HG02981 (cell line): Measurements from ENCODE around the gene RIN3.

Source experiments
- ATAC-seq: cut with Tn5 transposase; IDR thresholded peaks from one replicate; pipeline ENCODE4 v1.9.1; 2021; ENCODE audit warnings: mild to moderate bottlenecking, moderate library complexity; ENCODE audit not compliant: unreplicated experiment

The RIN3 gene

GRCh38 chr14:92552066-92552465, 38.5 kb downstream of the RIN3 start:
- ATAC-seq: no peak

DNA sequence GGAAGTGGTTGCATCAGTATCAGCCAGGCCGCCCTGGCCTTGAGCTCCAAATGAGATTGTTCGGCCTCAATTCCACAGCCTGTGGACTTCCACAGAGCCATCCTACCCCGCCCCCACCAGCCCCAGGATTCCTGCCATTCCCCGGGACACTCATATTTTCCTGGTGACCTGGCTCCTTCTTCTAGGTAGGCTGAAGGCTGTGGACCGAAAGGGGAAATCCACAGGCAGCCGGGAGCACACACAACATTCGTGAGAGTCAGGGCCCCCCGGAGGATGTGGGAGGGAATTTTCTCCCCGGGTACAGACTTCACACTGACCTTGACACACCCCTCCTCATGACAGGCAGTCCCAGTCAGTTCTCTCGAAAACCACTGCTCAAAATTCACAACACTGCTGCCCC, 39.9 kb downstream of the RIN3 start:
- ATAC-seq: no peak

- ATAC-seq: no peak
These were observed 42.0 kb downstream of the RIN3 start for GRCh38 chr14:92555465-92556111.

GRCh38 chr14:92556255-92556741, 42.7 kb downstream of the RIN3 start:
- ATAC-seq: no peak

GRCh38 chr14:92556863-92557543, 43.4 kb downstream of the RIN3 start:
- no peak for ATAC-seq

GRCh38 chr14:92557544-92557912, 43.9 kb downstream of the RIN3 start:
- ATAC-seq: no peak

DNA sequence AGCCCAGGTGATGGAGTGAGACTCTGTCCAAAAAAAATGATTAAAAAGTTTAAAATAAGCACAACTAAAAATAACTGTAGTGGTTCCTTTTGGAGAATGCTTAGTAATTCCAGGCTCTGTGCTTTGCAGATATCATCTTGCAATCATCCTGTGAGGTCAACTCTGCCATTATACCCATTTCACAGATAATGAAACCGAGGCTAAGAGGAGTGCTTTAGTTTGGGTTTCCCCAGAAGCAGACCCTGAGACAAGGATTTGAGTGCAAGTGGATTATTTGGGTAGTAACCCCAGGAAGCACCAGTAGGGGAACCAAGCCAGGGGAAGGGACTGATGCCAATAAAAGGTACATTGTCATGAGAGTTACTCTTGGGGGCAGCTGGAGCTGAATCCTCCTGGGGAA, 44.7 kb downstream of the RIN3 start:
- no peak for ATAC-seq

GRCh38 chr14:92559486-92559885, 45.9 kb downstream of the RIN3 start:
- no peak for ATAC-seq

- ATAC-seq: no peak
These were observed 46.7 kb downstream of the RIN3 start for GRCh38 chr14:92560106-92560865.

DNA sequence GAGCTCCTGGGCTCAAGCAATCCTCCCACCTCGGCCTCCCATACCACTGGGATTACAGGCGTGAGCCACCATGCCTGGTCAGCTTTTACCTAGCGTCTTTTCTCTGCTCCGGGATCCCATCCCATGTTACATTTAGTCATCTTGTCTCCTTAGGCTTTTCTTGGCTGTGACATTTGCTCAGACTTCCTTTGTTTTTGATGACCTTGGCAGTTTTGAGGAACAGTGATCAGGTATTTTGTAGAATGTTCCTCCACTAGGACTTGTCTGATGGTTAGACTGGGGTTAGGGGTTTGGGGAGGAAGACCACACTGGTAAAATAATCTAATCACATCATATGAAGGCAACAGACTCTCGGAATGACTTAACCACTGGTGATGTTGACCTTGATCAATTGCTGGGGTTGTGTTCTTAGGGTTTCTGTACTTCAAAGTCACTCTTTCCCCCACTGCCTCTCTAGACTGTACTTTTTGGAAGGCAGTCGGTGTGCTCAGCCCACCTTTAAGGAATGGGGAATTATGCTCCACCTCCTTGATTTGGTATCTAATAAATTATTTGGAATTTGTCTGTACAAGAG, 48.4 kb downstream of the RIN3 start:
- no peak for ATAC-seq

- ATAC-seq: peak; percentile 89
These were observed 49.8 kb downstream of the RIN3 start for GRCh38 chr14:92563359-92563758.

- no peak for ATAC-seq
These were observed 50.2 kb downstream of the RIN3 start for GRCh38 chr14:92563765-92564285.

DNA sequence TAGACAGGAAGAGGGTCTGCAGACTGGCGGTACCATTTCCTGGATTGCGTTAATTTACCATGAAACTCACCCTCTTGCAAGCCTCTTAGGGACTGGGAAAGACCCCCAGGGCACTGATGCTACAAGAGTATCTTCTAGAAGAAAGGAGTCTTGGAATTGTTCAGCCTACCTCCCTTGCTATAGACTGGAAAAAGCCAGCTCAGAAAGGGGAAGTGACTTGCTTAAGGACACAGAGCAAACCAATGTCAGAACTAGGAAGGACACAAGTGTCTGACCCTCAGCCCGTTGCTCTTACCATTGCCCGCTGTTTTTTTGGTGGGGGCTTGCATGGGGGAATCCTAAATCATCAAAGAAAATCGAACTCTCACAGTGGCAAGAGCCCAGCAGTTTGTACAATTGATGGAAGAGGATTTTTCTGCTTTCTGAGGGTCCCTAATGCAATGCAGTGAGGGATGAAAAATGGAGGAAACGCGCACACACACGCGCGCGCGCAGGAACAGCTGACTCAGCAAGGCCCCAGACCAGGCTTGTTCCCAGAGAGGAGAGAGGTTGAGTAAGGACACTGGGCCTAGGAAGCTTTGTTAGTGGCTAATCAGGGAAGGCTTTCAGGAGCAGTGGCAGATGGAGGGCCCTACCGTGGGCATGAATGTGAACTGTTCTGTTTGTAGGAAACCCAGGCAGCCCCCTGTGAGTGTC, 50.9 kb downstream of the RIN3 start:
- no peak for ATAC-seq

GRCh38 chr14:92565040-92565717, 51.6 kb downstream of the RIN3 start:
- ATAC-seq: no peak

GRCh38 chr14:92565718-92566115, 52.1 kb downstream of the RIN3 start:
- no peak for ATAC-seq

DNA sequence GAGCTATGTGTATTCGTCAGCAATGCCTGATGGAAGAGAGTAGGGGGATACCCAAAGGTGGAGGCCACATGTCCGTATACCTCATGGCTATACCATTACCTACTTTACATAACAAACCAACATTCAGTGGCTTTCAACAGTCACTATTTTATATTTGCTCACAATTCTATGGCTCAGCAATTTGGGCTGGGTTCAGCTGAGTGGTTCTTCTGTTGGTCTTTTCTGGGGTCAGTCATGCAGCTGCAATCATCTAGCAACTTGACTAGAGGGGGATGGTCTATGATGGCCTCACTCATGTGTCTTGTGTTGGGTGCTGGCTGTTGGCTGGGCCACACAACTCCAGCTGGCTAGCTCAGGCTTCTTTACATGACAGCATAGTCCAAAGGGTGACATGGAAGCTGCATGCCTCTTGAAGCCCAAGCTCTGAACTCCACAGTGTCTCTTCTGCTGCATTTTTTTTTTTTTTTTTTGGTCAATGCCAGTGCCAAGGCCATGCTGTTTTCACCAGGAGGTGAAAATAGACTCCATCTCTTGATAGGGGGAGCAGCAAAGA, 53.7 kb downstream of the RIN3 start:
- ATAC-seq: no peak

DNA sequence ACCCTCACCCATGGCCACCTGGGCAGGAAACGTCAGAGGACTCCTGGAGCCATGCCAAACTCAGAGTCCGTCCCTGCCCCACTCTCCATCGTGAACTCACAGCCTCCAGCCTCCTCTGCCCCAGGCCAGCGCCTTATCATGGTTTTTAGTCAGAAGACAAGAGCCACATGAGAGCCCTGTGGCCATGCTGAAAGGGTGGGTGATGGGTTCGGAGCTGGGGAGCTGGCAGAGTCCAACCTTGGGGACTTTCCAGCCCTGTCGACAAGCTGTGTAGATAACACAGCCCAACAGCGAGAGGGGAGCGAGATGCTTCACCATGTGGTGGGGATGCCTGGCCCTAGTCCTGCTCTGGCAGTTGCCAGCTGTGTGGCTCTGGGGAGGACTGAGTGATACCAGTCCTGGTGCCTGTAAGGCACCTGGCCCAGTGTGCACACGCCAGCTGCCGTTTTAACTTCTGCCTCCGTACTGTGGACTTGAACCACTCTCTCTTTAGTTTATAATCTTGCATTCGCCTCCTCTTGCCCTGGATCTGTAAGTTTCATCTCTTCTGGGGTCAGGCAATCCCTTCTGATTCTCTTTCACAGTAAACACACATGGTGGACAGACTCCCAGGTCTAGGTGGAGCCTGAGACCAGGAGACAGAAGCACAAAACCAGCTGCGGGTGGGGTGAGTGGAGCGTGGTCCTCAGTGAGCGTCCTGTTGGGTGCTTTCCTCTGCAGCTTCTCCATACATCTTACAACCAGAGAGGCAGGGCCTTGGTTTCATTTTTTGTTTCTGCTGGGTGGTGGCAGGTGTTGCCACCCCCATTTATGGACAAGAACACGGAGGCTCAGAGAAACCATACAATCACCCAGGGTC, 55.3 kb downstream of the RIN3 start:
- ATAC-seq: peak; percentile 66

DNA sequence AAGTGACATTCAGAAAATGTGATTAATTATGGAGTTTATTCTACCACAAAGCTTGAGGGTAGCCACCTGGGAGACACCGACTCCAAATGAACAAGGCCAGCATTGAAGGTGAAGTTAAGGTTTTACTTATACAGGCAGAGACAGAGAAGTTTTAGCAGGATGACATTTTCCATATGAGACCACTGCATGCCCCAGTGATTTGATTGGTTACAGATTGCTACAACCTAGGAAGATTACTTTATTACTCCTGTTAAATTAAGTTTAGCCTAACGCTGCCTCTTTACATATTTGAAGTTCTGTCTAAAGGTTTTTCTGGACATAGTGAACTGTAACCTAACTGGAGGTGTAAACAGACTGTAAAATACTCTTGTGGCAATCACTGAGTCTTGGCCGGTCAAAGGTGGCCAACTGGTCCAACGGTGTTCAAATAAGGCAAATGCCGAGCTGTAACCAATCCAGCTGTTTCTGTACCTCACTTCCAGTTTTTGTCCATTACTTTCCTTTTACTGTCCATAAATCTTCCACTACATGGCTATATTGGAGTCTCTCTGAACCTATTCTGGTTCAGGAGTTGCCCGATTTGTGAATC, 57.2 kb downstream of the RIN3 start:
- no peak for ATAC-seq

GRCh38 chr14:92572050-92572449, 58.5 kb downstream of the RIN3 start:
- no peak for ATAC-seq
